ENCODE data around the gene NDUFAF8. TPM values are rescaled to one million over a fixed set of nuclear protein-coding genes. Genes with fewer than 3 reads are reported as not detected.

The NDUFAF8 gene
- total and polyA plus RNA-seq, 5 experiments from 2014 or later, result 50.8 to 135 (median 85.2) TPM

- no peak for ATAC-seq
- Mint-ChIP-seq H3K27ac (no peak overlapping the region), H3K9me3 (no peaks in the 10 kb centered on the region), H3K36me3 (peaks cover 0 to 6% (median 0%) of the 10 kb centered on the region in 3 donors), H3K4me1 (peaks cover 4 to 20% (median 16%) of the 10 kb centered on the region in 4 donors), H3K4me3 (no peak overlapping the region), H3K27me3 (no peaks in the 10 kb centered on the region)
- POLR2A ChIA-PET, result interaction anchor here (0.5 kb wide), 1 partner anchor 15 kb away, joined by 3 read pairs; no protein-coding TSS in a partner anchor
- DNase-seq, result no peak
Measured at GRCh38 chr17:81245665-81246342, 6.7 kb downstream of the NDUFAF8 start.

GRCh38 chr17:81246343-81246670 lies 7.2 kb downstream of the NDUFAF8 start:
- DNase-seq, result no peak
- POLR2A ChIA-PET, result no interaction called here
- no peak overlapping the region for H3K4me3 Mint-ChIP-seq
- no peak overlapping the region for H3K27ac Mint-ChIP-seq
- no peak for ATAC-seq
- H3K36me3 Mint-ChIP-seq, result peaks cover 0 to 6% (median 0%) of the 10 kb centered on the region in 3 donors
- no peaks in the 10 kb centered on the region for H3K9me3 Mint-ChIP-seq
- H3K27me3 Mint-ChIP-seq, result no peaks in the 10 kb centered on the region
- peaks cover 3 to 17% (median 13%) of the 10 kb centered on the region in 4 donors for H3K4me1 Mint-ChIP-seq

- no peak for DNase-seq
- H3K4me1 Mint-ChIP-seq, result peaks cover under 1 to 13% (median 10%) of the 10 kb centered on the region in 4 donors
- POLR2A ChIA-PET, result no interaction called here
- H3K9me3 Mint-ChIP-seq, result no peaks in the 10 kb centered on the region
- H3K27me3 Mint-ChIP-seq, result no peaks in the 10 kb centered on the region
- H3K27ac Mint-ChIP-seq, result peak overlapping the region in 1 of 10 donors; percentile 53
- ATAC-seq, result no peak
- H3K36me3 Mint-ChIP-seq, result peaks cover 0 to 6% (median 0%) of the 10 kb centered on the region in 3 donors
- no peak overlapping the region for H3K4me3 Mint-ChIP-seq
Measured at GRCh38 chr17:81246679-81247338, 7.7 kb downstream of the NDUFAF8 start.

- no peaks in the 10 kb centered on the region for H3K9me3 Mint-ChIP-seq
- ATAC-seq (no peak), DNase-seq (no peak)
- POLR2A ChIA-PET, result interaction anchor here (1.2 kb wide), 1 partner anchor 9 kb away, joined by 6 read pairs; the partner anchor contains the start of genes NDUFAF8 and TEPSIN
- H3K4me1 Mint-ChIP-seq, result peaks cover 0 to 9% (median 7%) of the 10 kb centered on the region in 4 donors
- no peaks in the 10 kb centered on the region for H3K27me3 Mint-ChIP-seq
- peak overlapping the region in 1 of 10 donors; percentile 67 for H3K27ac Mint-ChIP-seq
- H3K4me3 Mint-ChIP-seq, result no peak overlapping the region
- H3K36me3 Mint-ChIP-seq, result peaks cover 0 to 10% (median 0%) of the 10 kb centered on the region in 3 donors
Measured at GRCh38 chr17:81247339-81247990, 8.3 kb downstream of the NDUFAF8 start.

- H3K27me3 Mint-ChIP-seq, result no peaks in the 10 kb centered on the region
- H3K36me3 Mint-ChIP-seq, result peaks cover 0 to 18% (median 4%) of the 10 kb centered on the region in 3 donors
- H3K4me1 Mint-ChIP-seq, result peaks cover 7 to 17% (median 14%) of the 10 kb centered on the region in 4 donors
- DNase-seq (no peak), ATAC-seq (no peak)
- H3K27ac Mint-ChIP-seq, result peak overlapping the region in 4 of 10 donors; percentile 2 to 79 (median 58)
- no peak overlapping the region for H3K4me3 Mint-ChIP-seq
- POLR2A ChIA-PET, result interaction anchor here (1.2 kb wide), 1 partner anchor 10 kb away, joined by 6 read pairs; the partner anchor contains the start of genes NDUFAF8 and TEPSIN
- no peaks in the 10 kb centered on the region for H3K9me3 Mint-ChIP-seq
Measured at GRCh38 chr17:81248649-81249048, 9.5 kb downstream of the NDUFAF8 start.

GRCh38 chr17:81249223-81250040 lies 10.3 kb downstream of the NDUFAF8 start:
- H3K27me3 Mint-ChIP-seq, result no peaks in the 10 kb centered on the region
- H3K4me3 Mint-ChIP-seq, result peak overlapping the region in 2 of 10 donors; percentile 30 to 34
- DNase-seq (no peak), ATAC-seq (no peak)
- H3K36me3 Mint-ChIP-seq, result peaks cover 0 to 18% (median 4%) of the 10 kb centered on the region in 3 donors
- peak overlapping the region in 1 of 10 donors; percentile 51 for H3K27ac Mint-ChIP-seq
- no peaks in the 10 kb centered on the region for H3K9me3 Mint-ChIP-seq
- H3K4me1 Mint-ChIP-seq, result peaks cover 9 to 22% (median 17%) of the 10 kb centered on the region in 4 donors
- POLR2A ChIA-PET, result interaction anchor here (1.3 to 3.1 kb wide), 2 partner anchors 11 to 262 kb away, joined by 3 to 10 read pairs; partner anchors contain the start of genes NDUFAF8 and TEPSIN

GRCh38 chr17:81250286-81251093 lies 11.4 kb downstream of the NDUFAF8 start:
- peak overlapping the region in 4 of 10 donors; percentile 51 to 83 (median 80) for H3K27ac Mint-ChIP-seq
- peaks cover 0 to 25% (median 4%) of the 10 kb centered on the region in 3 donors for H3K36me3 Mint-ChIP-seq
- H3K4me1 Mint-ChIP-seq, result peaks cover 9 to 22% (median 17%) of the 10 kb centered on the region in 4 donors
- peak overlapping the region in 4 of 10 donors; percentile 55 to 73 (median 61) for H3K4me3 Mint-ChIP-seq
- ATAC-seq (no peak), DNase-seq (no peak)
- POLR2A ChIA-PET, result interaction anchor here (1.1 to 3.1 kb wide), 3 partner anchors 12 to 261 kb away, joined by 3 to 10 read pairs (median 3); partner anchors contain the start of genes NDUFAF8 and TEPSIN
- no peaks in the 10 kb centered on the region for H3K9me3 Mint-ChIP-seq
- no peaks in the 10 kb centered on the region for H3K27me3 Mint-ChIP-seq

GRCh38 chr17:81251094-81251708 lies 12.1 kb downstream of the NDUFAF8 start:
- Mint-ChIP-seq H3K9me3 (no peaks in the 10 kb centered on the region), H3K4me1 (peaks cover 9 to 22% (median 17%) of the 10 kb centered on the region in 4 donors), H3K27ac (peak overlapping the region in 8 of 10 donors; percentile 8 to 91 (median 84)), H3K27me3 (no peaks in the 10 kb centered on the region), H3K4me3 (peak overlapping the region in 9 of 10 donors; percentile 26 to 78 (median 58)), H3K36me3 (peaks cover 0 to 28% (median 4%) of the 10 kb centered on the region in 3 donors)
- no peak for DNase-seq
- POLR2A ChIA-PET, result interaction anchor here (1.1 to 3.1 kb wide), 3 partner anchors 12 to 261 kb away, joined by 3 to 10 read pairs (median 3); partner anchors contain the start of genes NDUFAF8 and TEPSIN
- peak in 1 of 2 donors; percentile 38 for ATAC-seq

GRCh38 chr17:81251709-81252301 lies 12.7 kb downstream of the NDUFAF8 start:
- Mint-ChIP-seq H3K27me3 (no peaks in the 10 kb centered on the region), H3K4me3 (peak overlapping the region in 8 of 10 donors; percentile 26 to 78 (median 56)), H3K4me1 (peaks cover 9 to 22% (median 17%) of the 10 kb centered on the region in 4 donors), H3K9me3 (no peaks in the 10 kb centered on the region), H3K27ac (peak overlapping the region in 8 of 10 donors; percentile 8 to 91 (median 80)), H3K36me3 (peaks cover 0 to 28% (median 4%) of the 10 kb centered on the region in 3 donors)
- POLR2A ChIA-PET, result interaction anchor here (1.1 to 3.1 kb wide), 2 partner anchors 13 to 257 kb away, joined by 3 to 10 read pairs; partner anchors contain the start of genes NDUFAF8 and TEPSIN
- ATAC-seq, result peak; percentile 72 to 73
- DNase-seq, result peak in 5 of 10 donors; percentile 12 to 52 (median 40)

GRCh38 chr17:81252326-81252986 lies 13.3 kb downstream of the NDUFAF8 start:
- DNase-seq (no peak), ATAC-seq (no peak)
- peak overlapping the region in 5 of 10 donors; percentile 8 to 78 (median 44) for H3K4me3 Mint-ChIP-seq
- H3K4me1 Mint-ChIP-seq, result peaks cover 9 to 22% (median 17%) of the 10 kb centered on the region in 4 donors
- POLR2A ChIA-PET, result interaction anchor here (1.0 to 3.1 kb wide), 3 partner anchors 14 to 285 kb away, joined by 3 to 10 read pairs (median 8); partner anchors contain the start of genes NDUFAF8 and TEPSIN
- H3K9me3 Mint-ChIP-seq, result no peaks in the 10 kb centered on the region
- no peaks in the 10 kb centered on the region for H3K27me3 Mint-ChIP-seq
- H3K36me3 Mint-ChIP-seq, result peaks cover 0 to 28% (median 4%) of the 10 kb centered on the region in 3 donors
- peak overlapping the region in 3 of 10 donors; percentile 75 to 90 (median 80) for H3K27ac Mint-ChIP-seq
